GM19452 (cell line): Measurements from ENCODE around the gene PIGL.
A peak's percentile ranks its signal among the peaks of the same experiment; 100 is the strongest.
"Not testable (repeated sequence)": the region's sequence is repeated elsewhere in the genome, so short reads cannot be mapped to it uniquely, and the experiment has no call there.

Experiments used
- ATAC-seq: cut with Tn5 transposase; IDR thresholded peaks from one replicate; pipeline ENCODE4 v1.9.1; 2021; ENCODE audit not compliant: unreplicated experiment

Gene PIGL

DNA sequence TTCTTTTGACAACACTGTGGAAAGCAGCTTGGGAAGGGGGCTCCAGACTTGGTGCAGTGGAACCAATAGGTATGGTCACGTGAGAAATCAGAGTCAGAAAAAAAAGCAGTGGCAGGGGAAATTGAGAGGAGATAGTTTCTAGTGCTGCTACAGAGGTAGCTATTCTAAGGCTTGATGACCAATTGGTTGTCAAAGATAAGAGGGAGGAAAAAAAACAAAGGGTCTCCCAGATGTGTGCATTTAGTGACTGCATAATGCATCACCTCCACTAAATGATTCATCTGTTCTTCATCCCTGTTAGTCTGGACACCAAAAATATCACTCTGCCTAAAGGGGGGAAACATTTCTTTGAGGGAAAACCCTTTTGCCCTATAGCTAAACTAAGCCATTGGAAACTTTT is 56.5 kb downstream of the PIGL start:
- ATAC-seq = no peak

DNA sequence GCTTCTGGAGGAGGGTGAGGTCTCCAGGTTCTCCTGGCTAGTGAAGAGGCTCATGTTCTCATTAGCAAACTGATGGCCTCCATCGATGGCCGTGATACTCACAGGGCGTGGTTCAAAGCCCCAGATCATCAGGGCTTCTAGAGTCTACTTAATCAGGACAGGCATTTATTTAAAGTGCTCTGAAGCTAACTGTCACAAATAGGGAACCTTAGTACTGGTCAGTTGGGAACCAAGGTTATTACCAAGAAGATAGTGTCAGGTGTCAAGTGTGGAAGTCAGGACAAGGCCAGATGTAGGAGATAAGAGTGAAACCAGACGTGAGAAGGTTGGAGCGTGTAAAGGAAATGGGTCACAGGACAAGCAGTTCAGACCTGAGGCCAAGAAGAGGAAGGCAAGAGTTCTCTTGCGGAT is 56.9 kb downstream of the PIGL start:
- ATAC-seq = no peak

DNA sequence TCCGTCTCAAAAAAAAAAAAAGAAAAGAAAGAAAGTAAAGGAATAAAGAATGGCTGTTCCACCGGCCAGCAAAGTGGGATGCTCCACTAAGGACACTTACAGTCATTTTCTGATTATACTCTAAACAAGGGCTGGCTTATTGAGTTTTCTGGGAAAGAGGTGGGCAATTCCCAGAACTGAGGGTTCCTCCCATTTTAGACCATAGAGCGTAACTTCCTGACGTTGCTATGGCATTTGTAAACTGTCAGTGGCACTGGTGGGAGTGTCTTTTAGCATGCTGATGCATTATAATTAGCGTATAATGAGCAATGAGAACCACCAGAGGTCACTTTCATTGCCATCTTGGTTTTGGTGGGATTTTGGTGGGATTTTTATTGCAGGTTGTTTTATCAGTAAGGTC is 58.0 kb downstream of the PIGL start:
- ATAC-seq = no peak

DNA sequence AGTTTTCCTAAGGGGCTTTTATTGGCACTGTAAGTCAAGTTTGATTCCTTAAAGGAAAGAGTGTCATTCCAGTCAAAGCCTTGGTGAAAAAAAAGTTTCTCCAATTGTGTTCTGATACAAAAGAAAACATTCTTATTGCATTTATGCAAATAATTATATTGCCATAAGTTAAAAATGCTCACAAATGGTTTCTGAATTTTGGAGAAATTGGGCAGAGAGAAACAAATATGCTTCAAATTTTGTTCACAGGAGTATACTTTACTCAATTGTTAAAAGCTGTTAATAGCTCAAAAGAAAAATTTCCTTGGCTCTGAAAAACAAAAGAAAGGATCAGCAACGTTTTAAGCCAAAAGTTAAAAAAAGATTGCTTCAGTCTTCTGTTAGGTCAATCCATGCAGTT is 60.2 kb downstream of the PIGL start:
- ATAC-seq = no peak

DNA sequence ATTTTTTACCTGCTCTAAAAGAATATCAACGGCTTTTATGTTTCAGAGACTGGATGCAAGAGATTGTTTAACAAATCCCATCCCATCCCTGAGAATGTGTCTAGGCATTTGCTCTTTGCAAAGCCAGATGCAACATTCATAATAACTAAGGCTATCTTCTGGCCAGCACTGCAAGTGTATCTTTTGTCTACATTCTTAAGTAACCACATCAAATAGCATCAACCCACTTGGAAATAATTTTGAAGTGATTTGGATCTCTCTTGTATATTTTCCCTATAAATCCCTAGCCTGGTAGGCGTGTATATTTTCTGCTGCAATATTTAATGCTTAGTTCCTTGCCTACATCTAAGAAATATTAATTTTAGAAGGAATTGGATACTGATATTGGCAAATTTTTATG is 64.3 kb downstream of the PIGL start:
- ATAC-seq = no peak

DNA sequence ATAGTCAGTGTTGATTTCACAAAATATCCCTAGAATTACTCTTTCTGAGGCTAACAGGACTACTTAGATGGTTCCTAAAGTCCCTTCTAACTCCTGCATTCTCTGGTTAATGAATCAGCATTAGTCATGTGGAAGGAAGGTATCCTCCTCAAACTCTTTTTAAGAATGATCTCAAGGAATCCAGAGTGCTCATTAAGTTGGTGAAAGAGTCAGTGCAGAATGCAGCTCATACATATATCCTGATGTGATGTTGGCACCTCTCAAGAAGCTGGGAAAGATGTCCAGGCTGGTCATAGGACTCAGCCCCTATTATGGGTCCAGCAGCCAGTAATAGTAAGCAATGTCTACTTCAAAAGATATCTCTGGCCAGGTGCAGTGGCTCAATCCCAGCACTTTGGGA is 65.5 kb downstream of the PIGL start:
- ATAC-seq = no peak

DNA sequence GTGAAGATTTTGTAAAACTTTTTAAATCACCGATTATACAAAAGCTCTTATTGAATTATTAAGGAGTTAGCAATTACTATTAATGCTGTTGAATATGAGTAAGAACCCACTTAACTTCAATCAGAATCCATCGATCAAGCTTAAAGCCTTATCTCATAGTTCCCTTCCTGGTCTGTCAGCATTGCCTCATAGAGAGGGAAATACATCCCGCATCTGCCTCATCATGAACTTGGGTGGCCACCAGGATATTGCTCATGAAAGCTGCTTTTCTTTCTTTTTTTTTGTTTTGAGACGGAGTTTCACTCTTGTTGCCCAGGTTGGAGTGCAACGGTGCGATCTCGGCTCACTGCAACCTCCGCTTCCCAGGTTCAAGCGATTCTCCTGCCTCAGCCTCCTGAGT is 66.7 kb downstream of the PIGL start:
- ATAC-seq = no peak

DNA sequence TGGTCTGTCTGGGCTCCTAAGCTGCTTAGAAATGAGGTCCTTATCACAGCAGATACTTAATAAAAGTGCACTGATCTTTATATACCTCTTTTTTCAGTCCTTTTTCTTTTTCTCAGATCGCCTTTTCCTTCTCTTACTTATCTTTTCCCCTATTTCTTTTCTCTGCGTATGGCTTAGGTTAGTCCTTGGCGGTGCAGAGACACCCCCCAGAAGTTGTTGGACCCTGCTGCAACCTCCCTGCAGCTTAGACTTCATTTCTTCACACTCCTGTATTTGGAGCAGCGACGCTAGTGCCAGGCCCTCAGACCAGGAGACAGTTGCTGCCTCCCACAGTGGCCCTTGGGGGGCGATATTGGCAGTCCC is 68.6 kb downstream of the PIGL start:
- ATAC-seq = no peak

DNA sequence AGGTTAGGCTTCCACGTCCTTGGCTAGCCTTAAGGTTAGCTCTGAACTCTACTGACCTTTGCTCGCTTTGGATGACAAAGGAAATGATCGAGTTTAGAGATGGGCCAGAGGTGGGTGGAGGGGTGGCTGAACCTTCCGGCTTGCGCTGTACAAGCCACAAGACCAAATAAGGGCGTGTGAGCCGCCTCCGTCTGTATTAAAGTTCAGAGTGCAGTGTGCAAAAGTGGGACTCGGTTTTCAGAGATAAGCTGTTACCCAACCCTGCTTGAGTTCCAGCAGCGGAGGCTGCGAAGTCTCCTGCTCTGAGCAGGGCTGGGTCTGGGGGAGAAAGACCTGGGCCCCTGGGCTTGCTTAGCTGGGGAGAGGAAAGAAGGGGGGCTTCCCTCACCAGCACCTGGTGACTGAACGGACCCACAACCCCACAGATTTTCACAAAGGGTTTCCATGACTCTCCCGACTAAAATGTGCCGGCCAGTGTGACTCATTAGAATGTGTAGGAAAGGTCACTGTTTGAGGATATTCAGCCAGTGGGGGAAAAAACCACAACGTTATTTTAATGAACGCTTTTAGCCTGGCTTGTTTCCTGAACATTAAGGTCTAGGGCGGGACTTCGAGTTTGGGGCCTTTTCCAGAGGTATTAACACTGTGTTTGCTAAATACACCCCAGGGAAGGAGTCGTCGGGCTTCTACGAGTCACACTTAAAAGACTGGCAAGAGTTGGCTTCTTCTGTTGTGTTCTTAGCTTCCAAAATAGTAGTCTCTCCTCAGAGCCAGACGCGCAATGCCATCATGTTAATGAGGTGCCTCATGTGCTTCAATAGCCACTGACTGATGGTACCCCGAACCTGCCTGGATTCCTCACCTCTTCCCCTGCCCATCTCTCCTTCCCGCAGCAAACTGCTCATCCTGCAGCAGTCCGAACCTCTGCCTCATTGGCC is 69.3 kb downstream of the PIGL start:
- ATAC-seq = peak; percentile 84

DNA sequence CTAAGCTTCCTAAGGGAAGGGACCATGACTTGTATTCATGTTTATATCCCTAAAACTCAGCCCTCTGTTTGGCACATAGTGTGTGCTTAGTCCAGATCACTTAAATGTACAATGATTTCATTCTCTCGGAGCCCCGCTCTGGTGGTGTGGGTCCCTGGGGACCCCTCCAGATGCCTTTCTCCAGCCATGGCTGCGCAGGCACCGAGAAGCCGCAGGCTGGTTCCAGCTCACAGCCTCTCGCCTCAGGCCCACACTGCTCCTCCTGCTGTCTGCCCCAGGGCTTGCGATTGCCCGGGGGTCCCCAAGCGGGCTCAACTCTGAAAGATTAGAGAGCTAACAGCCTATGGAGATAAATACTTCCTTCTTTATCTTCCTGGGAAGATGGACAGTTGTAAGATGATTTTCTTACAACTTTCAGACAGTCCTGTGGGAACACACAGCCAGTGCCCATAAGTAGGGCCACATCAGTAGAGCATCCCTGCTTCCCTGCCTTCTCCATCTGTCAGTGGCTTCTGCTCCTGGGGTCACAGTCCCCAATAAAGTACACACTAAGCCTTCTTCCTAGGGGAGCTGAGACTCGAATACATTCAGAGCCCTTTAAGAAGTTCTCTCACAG is 70.0 kb downstream of the PIGL start:
- ATAC-seq = peak; percentile 50

DNA sequence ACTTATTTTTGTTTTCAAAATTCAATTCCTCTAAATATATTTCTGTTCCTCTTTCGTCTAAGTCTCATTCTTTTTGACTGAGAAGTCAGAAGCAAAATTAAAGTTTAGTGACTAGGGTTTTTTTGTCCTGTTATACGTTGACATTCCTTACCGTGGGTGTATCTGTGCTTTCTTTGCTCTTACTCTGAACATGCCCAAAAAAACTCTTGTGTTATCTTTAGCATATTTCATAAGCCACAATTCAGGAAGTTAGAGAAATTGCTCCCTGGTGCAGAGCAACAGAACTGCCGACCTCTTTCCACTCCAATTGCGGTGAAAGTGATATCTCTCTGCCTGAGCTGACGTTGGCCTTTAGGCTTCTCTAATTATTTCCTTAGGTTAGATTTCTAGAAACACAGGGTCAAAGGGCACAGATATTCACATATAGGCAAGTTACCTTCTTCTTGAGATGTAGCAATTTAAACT is 70.6 kb downstream of the PIGL start:
- ATAC-seq = peak; percentile 12

DNA sequence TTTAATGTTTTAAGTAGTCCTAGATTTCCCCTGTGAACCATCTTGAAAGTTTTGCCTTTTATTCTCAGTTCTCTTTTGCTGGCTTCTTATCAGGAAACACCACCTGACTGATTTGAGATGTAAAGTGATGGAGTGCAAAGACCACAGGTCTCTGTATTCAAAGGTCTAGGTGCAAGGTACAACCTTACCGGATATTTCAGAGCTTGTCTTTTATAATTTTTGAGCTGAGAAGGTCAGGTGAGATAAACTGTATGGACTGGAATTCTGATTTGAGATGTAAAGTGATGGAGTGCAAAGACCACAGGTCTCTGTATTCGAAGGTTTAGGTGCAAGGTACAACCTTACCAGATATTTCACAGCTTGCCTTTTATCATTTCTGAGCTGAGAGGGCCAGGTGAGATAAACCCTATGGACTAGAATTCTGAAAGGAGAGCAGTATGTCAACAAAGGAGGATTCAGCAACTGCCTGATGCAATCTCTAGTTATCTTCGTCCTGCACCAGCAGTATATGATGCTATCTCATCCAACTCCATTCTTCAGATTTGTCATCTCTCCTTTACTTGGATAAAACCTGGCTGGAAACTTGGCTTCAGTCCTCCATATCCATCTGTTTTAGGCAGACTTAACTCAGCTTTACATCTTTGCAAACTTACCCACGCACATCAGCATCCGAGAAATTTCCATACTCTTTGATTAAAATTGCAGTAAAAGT is 72.0 kb downstream of the PIGL start:
- no peak for ATAC-seq

DNA sequence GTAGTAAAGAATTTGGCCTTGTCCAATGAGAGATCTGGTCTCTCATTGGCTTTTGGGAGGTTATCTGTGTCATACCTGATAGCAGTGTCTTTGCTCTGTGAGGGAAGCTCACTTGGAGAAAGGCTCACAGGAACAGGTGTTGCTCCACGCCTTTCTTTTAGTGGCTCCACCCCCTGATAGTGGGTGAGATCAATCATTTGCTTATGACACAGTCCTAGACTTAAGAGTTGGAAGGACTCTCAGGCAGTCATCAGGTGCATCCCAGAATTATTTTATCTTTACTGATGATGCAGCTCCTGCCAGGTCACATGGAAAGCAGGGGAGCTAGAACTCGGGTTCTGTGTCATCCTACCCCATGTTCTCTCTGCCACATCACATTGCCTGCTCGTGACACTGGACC is 76.9 kb downstream of the PIGL start:
- ATAC-seq = no peak

DNA sequence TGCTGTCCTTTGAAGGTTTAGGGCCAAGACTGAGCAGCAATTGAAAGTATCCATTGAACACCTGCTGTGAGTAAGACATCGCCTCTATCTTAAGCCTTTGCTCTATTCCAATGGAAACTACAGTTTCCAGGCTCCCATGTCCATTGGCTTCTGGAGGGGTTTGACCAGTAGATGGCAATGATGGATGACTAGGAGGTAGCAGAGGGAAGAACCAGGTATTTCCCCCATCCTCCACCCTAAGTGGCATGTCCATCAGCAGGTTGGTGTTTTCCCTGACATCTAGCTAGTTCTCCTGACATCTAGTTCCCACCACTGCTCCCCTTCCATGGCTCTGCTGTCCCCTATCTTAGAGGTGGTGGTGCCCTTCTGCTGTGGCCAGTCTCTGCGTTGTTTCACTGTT is 77.5 kb downstream of the PIGL start:
- no peak for ATAC-seq

DNA sequence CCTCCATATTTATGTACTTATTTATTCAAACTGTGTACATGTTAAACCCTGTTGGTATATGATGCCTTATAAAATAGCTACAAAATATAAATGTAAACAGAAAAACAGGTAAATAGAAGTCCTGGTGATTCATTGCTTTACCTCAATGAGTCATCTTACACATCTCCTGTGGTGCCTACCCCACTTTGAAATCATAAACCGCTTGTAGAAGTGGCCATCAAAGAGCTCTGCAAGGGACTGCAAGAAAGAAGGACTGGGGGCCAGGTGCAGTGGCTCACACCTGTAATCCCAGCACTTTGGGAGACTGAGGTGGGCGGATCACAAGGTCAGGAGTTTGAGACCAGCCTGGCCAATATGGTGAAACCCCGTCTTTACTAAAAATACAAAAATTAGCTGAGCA is 79.1 kb downstream of the PIGL start:
- not testable (repeated sequence) for ATAC-seq

DNA sequence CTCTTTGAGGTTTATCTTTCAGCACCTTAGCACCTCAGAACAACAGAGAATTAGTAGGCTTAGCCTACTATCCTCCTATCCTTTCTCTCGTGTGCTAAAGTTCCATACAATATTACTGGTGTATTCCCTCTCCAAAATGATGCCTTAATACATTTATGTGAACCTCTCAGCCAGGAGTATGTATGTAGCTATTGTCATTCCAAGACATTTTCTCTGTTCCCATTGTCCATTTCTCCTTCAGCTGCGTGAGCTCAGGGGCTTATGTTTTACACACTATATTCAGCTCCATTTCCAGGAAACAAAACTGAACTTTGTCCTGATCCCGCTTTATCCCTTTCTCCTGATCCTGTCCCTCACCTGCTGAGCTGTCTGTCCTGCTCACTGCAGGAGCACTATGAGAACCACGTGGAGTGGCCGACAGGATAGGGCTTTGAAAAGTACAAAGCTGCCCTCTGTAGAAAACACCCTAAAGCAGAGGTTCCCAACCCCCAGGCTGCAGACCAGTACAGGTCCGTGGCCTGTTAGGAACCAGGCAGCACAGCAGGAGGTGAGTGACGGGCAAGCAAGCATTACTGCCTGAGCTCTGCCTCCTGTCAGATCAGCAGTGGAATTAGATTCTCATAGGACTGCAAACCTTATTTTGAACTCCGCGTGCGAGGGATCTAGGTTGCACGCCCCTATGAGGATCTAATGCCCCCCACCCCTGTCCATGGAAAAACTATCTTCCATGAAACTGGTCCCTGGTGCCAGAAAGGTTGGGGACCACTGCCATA is 80.5 kb downstream of the PIGL start:
- no peak for ATAC-seq

DNA sequence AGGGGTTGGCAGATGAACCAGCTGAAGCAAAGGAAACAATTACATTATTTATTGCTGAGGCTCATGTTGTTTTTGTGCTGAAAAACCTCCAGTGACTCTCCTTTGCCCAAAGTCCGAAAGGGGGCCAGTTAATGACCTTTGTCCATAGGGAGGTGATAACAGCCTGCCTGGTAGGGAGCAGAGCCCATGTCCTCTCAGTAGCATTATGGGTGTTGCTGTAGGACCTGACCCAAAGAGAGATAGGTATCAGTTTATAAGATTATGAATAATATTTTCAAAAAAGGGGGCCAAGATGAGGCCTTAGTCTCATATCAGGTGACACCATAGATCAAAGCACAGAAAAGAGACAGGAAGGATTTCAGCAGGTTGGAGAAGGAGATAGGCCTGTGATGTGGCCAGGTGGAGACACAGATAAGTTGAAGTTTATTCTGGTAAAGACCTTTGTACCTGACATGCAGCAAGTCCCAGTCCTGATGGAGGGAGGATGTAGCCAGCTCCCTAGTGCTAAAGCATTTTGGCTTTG is 81.2 kb downstream of the PIGL start:
- ATAC-seq = no peak

DNA sequence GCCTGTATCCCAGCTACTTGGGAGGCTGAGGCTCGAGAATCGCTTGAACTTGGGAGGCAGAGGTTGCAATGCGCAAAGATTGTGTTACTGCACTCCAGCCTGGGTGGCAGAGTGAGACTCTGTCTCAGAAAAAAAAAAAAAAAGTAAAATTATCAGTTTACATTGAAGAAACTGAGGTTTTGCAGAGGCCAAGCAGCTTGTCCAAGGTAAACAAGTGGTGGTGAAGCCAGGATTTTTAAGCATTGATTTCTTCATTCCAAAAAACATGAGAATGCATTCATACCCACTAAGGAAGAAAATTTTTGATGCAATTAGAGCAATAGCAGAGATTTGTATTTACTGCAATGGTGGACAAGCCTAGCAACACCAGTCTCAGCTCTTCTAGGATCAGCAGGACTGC is 83.5 kb downstream of the PIGL start:
- ATAC-seq = no peak

DNA sequence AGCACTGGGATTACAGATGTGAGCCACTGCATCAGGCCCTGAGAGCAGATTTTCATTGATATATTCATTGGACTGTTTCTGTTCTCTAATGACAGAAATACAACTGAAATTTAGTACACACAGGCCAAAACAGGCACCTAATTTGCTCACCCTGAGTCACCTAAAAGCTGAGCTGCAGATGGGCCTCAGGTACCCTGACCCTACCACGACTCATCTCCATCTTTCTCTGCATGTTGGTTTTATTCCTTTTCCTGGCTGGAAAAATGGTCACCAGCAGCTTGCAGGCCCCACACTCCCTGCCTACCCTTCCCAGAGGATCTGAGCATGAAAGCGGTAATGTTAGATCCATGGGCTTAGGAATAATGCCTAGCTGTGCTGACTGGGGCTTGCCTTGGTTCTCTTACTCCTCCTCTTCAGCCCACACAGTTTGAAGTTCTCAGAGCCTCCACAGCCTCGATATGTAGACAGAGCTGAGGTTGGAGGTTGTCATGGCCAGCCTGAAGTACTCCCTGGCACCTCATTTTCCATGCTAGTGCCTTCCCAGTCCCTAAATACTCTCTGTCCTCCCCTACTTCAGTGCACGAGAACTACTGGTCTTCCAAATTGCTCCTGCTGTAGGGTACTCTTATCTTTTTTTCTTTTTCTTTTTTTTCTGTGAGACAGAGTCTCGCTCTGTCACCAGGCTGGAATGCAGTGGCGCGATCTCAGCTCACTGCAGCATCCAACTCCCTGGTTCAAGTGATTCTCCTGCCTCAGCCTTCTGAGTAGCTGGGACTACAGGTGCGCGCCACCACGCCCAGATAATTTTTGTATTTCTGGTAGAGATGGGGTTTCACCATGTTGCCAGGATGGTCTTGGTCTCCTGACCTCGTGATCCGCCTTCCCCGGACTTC is 85.2 kb downstream of the PIGL start:
- no peak for ATAC-seq

DNA sequence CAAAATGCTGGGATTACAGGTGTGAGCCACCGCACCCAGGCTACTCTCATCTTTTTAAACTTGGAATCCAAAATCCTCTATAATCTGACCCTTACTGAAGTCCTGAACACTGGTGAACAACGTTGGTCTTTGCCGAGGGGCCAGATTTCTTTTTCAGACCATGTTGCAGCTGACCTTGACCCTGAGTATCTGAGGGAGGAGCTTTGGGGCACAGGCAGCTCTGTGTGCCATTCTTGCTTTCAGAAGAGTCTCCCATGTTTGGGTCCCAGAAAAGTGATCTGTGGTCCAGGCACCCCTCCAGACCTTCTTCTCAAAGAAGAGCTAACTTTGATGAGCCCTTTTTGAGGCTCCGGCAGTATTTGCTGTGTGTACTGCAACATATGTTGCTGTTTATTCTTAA is 85.8 kb downstream of the PIGL start:
- no peak for ATAC-seq
